HG03521 (cell line): Measurements from ENCODE around the gene NISCH.

Experiments used
- ATAC-seq: cut with Tn5 transposase; IDR thresholded peaks from one replicate; pipeline ENCODE4 v1.9.1; 2021; ENCODE audit warnings: mild to moderate bottlenecking, moderate library complexity; ENCODE audit not compliant: unreplicated experiment

The NISCH gene

GRCh38 chr3:52446631-52447511 lies 8.5 kb upstream of the NISCH start:
- ATAC-seq: no peak

- no peak for ATAC-seq
Observed at GRCh38 chr3:52447512-52448355, 7.7 kb upstream of the NISCH start.

GRCh38 chr3:52450489-52451236 lies 4.7 kb upstream of the NISCH start:
- ATAC-seq: no peak

GRCh38 chr3:52451237-52452083 lies 3.9 kb upstream of the NISCH start:
- no peak for ATAC-seq

- no peak for ATAC-seq
Observed at GRCh38 chr3:52452126-52452525, 3.3 kb upstream of the NISCH start.

GRCh38 chr3:52452570-52453221 lies 2.7 kb upstream of the NISCH start:
- ATAC-seq: no peak

GRCh38 chr3:52453496-52454249 lies 1.7 kb upstream of the NISCH start, which contains the start of gene TNNC1:
TSS of gene TNNC1 (minus strand) at chr3:52454041. CDS start at chr3:52454015, 26 bp downstream.
- no peak for ATAC-seq

GRCh38 chr3:52454250-52454937 lies 1.0 kb upstream of the NISCH start:
- no peak for ATAC-seq

GRCh38 chr3:52454938-52455282 lies 494 bp upstream of the NISCH start:
- ATAC-seq: no peak

- no peak for ATAC-seq
Observed at GRCh38 chr3:52456169-52456799, 880 bp downstream of the NISCH start.

- no peak for ATAC-seq
Observed at GRCh38 chr3:52456800-52457183, 1.4 kb downstream of the NISCH start.

- ATAC-seq: no peak
Observed at GRCh38 chr3:52458031-52458760, 2.8 kb downstream of the NISCH start.

- no peak for ATAC-seq
Observed at GRCh38 chr3:52458770-52459545, 3.6 kb downstream of the NISCH start.

- ATAC-seq: no peak
Observed at GRCh38 chr3:52461874-52462273, 6.5 kb downstream of the NISCH start.

- no peak for ATAC-seq
Observed at GRCh38 chr3:52463416-52463815, 8.0 kb downstream of the NISCH start.

GRCh38 chr3:52468336-52468735 lies 12.9 kb downstream of the NISCH start:
- no peak for ATAC-seq

- ATAC-seq: no peak
Observed at GRCh38 chr3:52469001-52469400, 13.6 kb downstream of the NISCH start.
